PFSK-1 (cell line): Measurements from ENCODE around the gene TCERG1.

Source experiments
- FOXP2 ChIP-seq: optimal IDR thresholded peaks from 2 replicates; pipeline ENCODE3; 2011; ENCODE audit warnings: borderline replicate concordance, control low read depth, inconsistent platforms; ENCODE audit not compliant: insufficient read depth; ENCODE audit errors: extremely low read length, extremely low read depth
- POLR2AphosphoS5 ChIP-seq: IDR thresholded peaks from 2 replicates; pipeline ENCODE4 v1.6.1; 2012; ENCODE audit warnings: low read depth, mild to moderate bottlenecking, control low read depth, low read length, moderate library complexity
- REST ChIP-seq, 2 experiments: IDR thresholded peaks; 2 replicates each; pipeline versions ENCODE4 v1.6.1 to v1.8.0; 2011 to 2012; ENCODE audit warnings: low read depth in 2 of 2, low read length in 2 of 2, control low read depth in 1 of 2, inconsistent platforms in 1 of 2, mild to moderate bottlenecking in 1 of 2, moderate library complexity in 1 of 2; ENCODE audit not compliant: insufficient read depth in 1 of 2
- TAF1 ChIP-seq: IDR thresholded peaks from 2 replicates; pipeline ENCODE4 v1.6.1; 2012; ENCODE audit warnings: low read length, control low read depth, borderline replicate concordance; ENCODE audit not compliant: insufficient read depth

DNA sequence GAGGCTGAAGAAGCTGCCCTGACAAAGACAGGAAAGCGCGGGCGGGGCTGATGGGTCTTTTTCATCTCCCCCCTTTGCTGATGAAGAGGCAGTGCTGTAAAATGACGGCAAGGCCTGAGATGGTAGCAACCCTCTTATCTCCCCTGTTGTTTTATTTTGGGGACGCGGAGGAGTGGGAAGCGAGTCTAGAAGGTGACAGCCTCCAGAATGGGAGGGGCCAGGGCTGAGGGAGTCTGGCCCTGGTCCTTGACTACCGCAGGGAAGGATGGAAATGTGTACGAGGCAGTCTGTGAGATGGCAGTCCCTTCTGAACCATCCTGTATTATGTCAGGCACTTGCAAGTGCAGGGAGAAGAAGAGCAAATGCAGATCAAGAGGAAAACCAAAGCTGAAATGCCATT lies 46.1 kb upstream of the TCERG1 start:
- TF ChIP-seq FOXP2, result no peak
- TF ChIP-seq REST (IDR thresholded peaks at IDR 0.05; ENCODE audit: insufficient read depth in 1 of 2, low read depth in 2 of 2, low read length in 2 of 2), result no peak
- no peak for TF ChIP-seq TAF1
- TF ChIP-seq POLR2AphosphoS5, result no peak
